ENCODE results near the gene TMEM132C. TPM values are rescaled to one million over a fixed set of nuclear protein-coding genes. Genes with fewer than 3 reads are reported as not detected.

Gene TMEM132C
- total RNA-seq, 1 experiment from 2014 or later: not detected

DNA sequence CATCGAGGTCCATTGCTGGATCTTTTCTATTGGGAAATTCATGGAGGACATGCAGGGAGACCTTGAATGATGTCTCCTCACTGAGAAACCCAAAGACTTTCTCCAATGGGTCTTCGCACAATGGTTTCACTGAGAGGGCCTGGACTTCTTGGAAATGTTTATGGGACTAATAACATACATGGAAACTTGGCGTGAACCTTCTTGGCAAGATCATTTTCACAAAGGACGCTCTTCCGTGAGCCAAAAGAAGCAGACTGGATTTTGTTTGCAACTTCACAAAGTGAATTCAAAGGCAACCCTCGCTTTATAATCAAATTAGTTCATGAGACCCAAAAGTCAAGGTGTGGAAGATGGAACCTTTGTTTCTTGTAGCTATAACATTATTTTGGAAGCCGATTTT, 154.4 kb downstream of the TMEM132C start:
- TF ChIP-seq, protein P1, sequence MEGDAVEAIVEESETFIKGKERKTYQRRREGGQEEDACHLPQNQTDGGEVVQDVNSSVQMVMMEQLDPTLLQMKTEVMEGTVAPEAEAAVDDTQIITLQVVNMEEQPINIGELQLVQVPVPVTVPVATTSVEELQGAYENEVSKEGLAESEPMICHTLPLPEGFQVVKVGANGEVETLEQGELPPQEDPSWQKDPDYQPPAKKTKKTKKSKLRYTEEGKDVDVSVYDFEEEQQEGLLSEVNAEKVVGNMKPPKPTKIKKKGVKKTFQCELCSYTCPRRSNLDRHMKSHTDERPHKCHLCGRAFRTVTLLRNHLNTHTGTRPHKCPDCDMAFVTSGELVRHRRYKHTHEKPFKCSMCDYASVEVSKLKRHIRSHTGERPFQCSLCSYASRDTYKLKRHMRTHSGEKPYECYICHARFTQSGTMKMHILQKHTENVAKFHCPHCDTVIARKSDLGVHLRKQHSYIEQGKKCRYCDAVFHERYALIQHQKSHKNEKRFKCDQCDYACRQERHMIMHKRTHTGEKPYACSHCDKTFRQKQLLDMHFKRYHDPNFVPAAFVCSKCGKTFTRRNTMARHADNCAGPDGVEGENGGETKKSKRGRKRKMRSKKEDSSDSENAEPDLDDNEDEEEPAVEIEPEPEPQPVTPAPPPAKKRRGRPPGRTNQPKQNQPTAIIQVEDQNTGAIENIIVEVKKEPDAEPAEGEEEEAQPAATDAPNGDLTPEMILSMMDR (conservative IDR thresholded peaks at IDR 0.05; ENCODE audit: low read depth, low read length): no peak
- TF ChIP-seq EZH2 (IDR thresholded peaks at IDR 0.05; ENCODE audit: low read length, unreplicated experiment) (no peak), EZH2phosphoT487 (IDR thresholded peaks at IDR 0.05; ENCODE audit: borderline replicate concordance, low read length) (no peak)
- Histone ChIP-seq H3K9ac (ENCODE audit: low read length) (no peak overlapping the region), H3K9me2 (replicated peaks; ENCODE audit: low read length) (no peaks in the 10 kb centered on the region), H4K20me1 (ENCODE audit: low read length) (no peaks in the 10 kb centered on the region), H3F3A (ENCODE audit: low read length, unreplicated experiment) (no peaks in the 10 kb centered on the region), H3K79me2 (ENCODE audit: low read length) (no peaks in the 10 kb centered on the region), H3K27ac (ENCODE audit: low read length) (no peak overlapping the region), H3K36me3 (ENCODE audit: low read depth, low read length) (no peaks in the 10 kb centered on the region), H3K4me2 (ENCODE audit: low read length) (no peak overlapping the region), H3K27me3 (ENCODE audit: low read length) (peaks cover 37% of the 10 kb centered on the region; the same call in 1 of the 2 replicates), H2AFZ (ENCODE audit: low read length) (no peak overlapping the region), H3K4me1 (ENCODE audit: insufficient read depth, low read length) (no peaks in the 10 kb centered on the region), H3K9me3 (ENCODE audit: low read length) (0 out of 2 replicates have a peak, but pooled peaks cover 3% of the 10 kb centered on the region), H3K4me3 (ENCODE audit: low read length) (no peak overlapping the region)
- ChIA-PET POLR2A (ENCODE audit: unreplicated experiment) (no interaction called here), CTCF (no interaction called here)
- intact Hi-C loops (cut with micrococcal nuclease): no loop called here
- DNase-seq (no peak), ATAC-seq (no peak)
- no TSS peak for BruUV-seq (replicated peaks)

DNA sequence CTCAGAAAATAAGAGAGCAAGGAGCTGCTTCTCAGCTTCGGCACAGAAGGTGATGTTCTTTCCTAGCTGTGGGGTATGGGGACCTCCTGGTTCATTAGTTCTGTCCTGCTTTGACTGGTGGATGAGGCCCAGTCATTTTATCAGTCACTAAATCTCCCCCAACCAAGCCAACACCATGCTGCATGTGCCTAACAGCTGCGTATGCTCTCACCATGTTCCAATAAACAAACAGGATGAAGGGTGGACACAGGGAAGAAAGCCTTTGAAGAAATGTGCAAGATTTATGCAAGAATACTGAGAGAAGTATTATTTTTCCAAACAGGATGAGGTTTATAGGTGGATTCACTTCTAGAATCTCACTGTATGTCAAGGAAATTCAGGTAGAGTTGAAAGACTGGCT, 156.2 kb downstream of the TMEM132C start:
- intact Hi-C loops (cut with micrococcal nuclease): no loop called here
- Histone ChIP-seq H3F3A (ENCODE audit: low read length, unreplicated experiment) (no peaks in the 10 kb centered on the region), H3K9me3 (ENCODE audit: low read length) (0 out of 2 replicates have a peak, but pooled peaks cover 3% of the 10 kb centered on the region), H3K27me3 (ENCODE audit: low read length) (peaks cover 26% of the 10 kb centered on the region; the same call in 1 of the 2 replicates), H3K4me2 (ENCODE audit: low read length) (no peak overlapping the region), H3K9ac (ENCODE audit: low read length) (no peak overlapping the region), H2AFZ (ENCODE audit: low read length) (no peak overlapping the region), H3K79me2 (ENCODE audit: low read length) (no peaks in the 10 kb centered on the region), H3K4me1 (ENCODE audit: insufficient read depth, low read length) (no peaks in the 10 kb centered on the region), H3K4me3 (ENCODE audit: low read length) (no peak overlapping the region), H4K20me1 (ENCODE audit: low read length) (no peaks in the 10 kb centered on the region), H3K27ac (ENCODE audit: low read length) (no peak overlapping the region), H3K9me2 (replicated peaks; ENCODE audit: low read length) (no peaks in the 10 kb centered on the region), H3K36me3 (ENCODE audit: low read depth, low read length) (no peaks in the 10 kb centered on the region)
- ChIA-PET CTCF (interaction anchor here (0.6 kb wide), 1 partner anchor 1416 kb away, joined by 12 read pairs; no protein-coding TSS in a partner anchor), POLR2A (ENCODE audit: unreplicated experiment) (no interaction called here)
- no TSS peak for BruUV-seq (replicated peaks)
- ATAC-seq: no peak
- no peak for DNase-seq
- TF ChIP-seq, protein P1 (conservative IDR thresholded peaks at IDR 0.05; ENCODE audit: low read depth, low read length): no peak
- TF ChIP-seq EZH2 (IDR thresholded peaks at IDR 0.05; ENCODE audit: low read length, unreplicated experiment): no peak
- no peak for TF ChIP-seq EZH2phosphoT487 (IDR thresholded peaks at IDR 0.05; ENCODE audit: borderline replicate concordance, low read length)

DNA sequence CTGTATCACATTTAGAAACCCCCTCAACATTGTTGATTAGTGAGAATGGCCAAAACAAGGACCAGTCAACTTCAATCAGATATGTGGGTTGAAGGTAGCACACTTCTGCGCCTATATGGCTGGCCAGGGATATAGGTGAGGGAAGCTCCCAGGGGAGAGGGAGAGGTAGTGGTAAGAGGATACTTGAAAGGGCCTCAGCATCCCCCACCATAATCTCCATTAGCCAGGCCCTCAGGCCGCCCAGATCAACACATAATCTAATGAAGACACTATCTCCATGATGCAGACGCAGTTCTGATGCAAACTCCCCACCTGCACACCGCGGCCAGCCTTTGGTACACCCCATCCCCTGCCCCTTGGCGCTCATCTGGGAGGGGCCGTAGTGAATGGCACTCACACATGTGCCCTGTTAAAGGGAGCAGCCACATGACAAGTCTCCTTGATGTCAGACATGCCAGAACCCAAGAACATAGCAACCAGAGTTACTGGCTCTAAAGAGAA, 158.0 kb downstream of the TMEM132C start:
- Histone ChIP-seq H3K27me3 (ENCODE audit: low read length) (peaks cover 21% of the 10 kb centered on the region; the same call in 1 of the 2 replicates), H3K36me3 (ENCODE audit: low read depth, low read length) (no peaks in the 10 kb centered on the region), H3K9me2 (replicated peaks; ENCODE audit: low read length) (no peaks in the 10 kb centered on the region), H3K27ac (ENCODE audit: low read length) (no peak overlapping the region), H4K20me1 (ENCODE audit: low read length) (no peaks in the 10 kb centered on the region), H3K4me1 (ENCODE audit: insufficient read depth, low read length) (no peaks in the 10 kb centered on the region), H3F3A (ENCODE audit: low read length, unreplicated experiment) (no peaks in the 10 kb centered on the region), H2AFZ (ENCODE audit: low read length) (no peak overlapping the region), H3K9ac (ENCODE audit: low read length) (no peak overlapping the region), H3K9me3 (ENCODE audit: low read length) (0 out of 2 replicates have a peak, but pooled peaks cover 3% of the 10 kb centered on the region), H3K4me3 (ENCODE audit: low read length) (no peak overlapping the region), H3K4me2 (ENCODE audit: low read length) (no peak overlapping the region), H3K79me2 (ENCODE audit: low read length) (no peaks in the 10 kb centered on the region)
- intact Hi-C loops (cut with micrococcal nuclease): no loop called here
- BruUV-seq (replicated peaks): no TSS peak
- DNase-seq (no peak), ATAC-seq (no peak)
- ChIA-PET CTCF (no interaction called here), POLR2A (ENCODE audit: unreplicated experiment) (no interaction called here)
- TF ChIP-seq EZH2phosphoT487 (IDR thresholded peaks at IDR 0.05; ENCODE audit: borderline replicate concordance, low read length): no peak
- TF ChIP-seq, protein P1 (conservative IDR thresholded peaks at IDR 0.05; ENCODE audit: low read depth, low read length): no peak
- TF ChIP-seq EZH2 (IDR thresholded peaks at IDR 0.05; ENCODE audit: low read length, unreplicated experiment): no peak
